HepG2 (cell line): Measurements from ENCODE around the gene ELF1. TPM values are rescaled to one million over a fixed set of nuclear protein-coding genes. Genes with fewer than 3 reads are reported as not detected.

Source experiments
- ATAC-seq: fragments of 200-7000 bp; cut with Tn5 transposase; 3 replicates; pipeline ENCODE4 v1.9.1; 2020; ENCODE audit warnings: mild to moderate bottlenecking, moderate library complexity
- BruUV-seq: library from RNA; stranded (reverse); fragments of 400-500 nt; replicated peaks from 2 replicates; lab custom pipeline; 2021; lab: Mats Ljungman, UMichigan
- CTCF ChIA-PET: fragments of 300-600 bp; formaldehyde crosslinking; extraction: SDS; loops from one replicate; lab custom pipeline; 2021; ENCODE audit warnings: low total read pairs, inconsistent platforms, low intra/inter-chr PET ratio; lab: Yijun Ruan, JAX
- POLR2A ChIA-PET: fragments of 350-600 bp; sonication (Branson Sonifier 250); formaldehyde crosslinking; loops from one replicate; lab custom pipeline; 2020; ENCODE audit warnings: antibody characterized with exemption, inconsistent platforms; lab: Yijun Ruan, JAX
- DNase-seq: peaks from one replicate; pipeline ENCODE4 v3.0.0-alpha.2; 2015; ENCODE audit warnings: low spot score
- FAIRE-seq: peaks from 3 replicates; lab custom pipeline; 2011; peaks lifted over from hg19 to GRCh38; lab: Jason Lieb, UNC
- H2AFZ ChIP-seq: one replicate; pipeline ENCODE4 v1.6.1; 2011; ENCODE audit warnings: low read length, inconsistent platforms
- H3K27ac ChIP-seq: fragments of 300-600 bp; 3 replicates; pipeline ENCODE4 v1.8.0; 2011; ENCODE audit warnings: mixed run types, mild to moderate bottlenecking, mixed read lengths, low read length, inconsistent platforms; ENCODE audit not compliant: insufficient read depth; ENCODE audit errors: extremely low read length
- H3K27me3 ChIP-seq, 2 experiments: fragments of 200-600 bp in 1 of 2; 2 replicates in 1 of 2; 3 replicates in 1 of 2; pipeline versions ENCODE4 v1.6.0 to v1.8.0; 2011; ENCODE audit warnings: low read length in 2 of 2, mild to moderate bottlenecking in 2 of 2, moderate library complexity in 2 of 2, inconsistent platforms in 1 of 2; ENCODE audit not compliant: insufficient read depth in 2 of 2, control insufficient read depth in 1 of 2
- H3K36me3 ChIP-seq, 2 experiments: fragments of 200-600 bp in 1 of 2; replicated peaks in 1 of 2; 2 replicates in 1 of 2; 3 replicates in 1 of 2; pipeline versions ENCODE4 v1.5.1 to v1.8.0; 2011; ENCODE audit warnings: low read length in 2 of 2, inconsistent platforms in 1 of 2; ENCODE audit not compliant: insufficient read depth in 2 of 2, control insufficient read depth in 1 of 2
- H3K4me1 ChIP-seq: 2 replicates; pipeline ENCODE4 v1.5.1; 2012; ENCODE audit warnings: low read length, inconsistent platforms; ENCODE audit not compliant: insufficient read depth
- H3K4me2 ChIP-seq: 2 replicates; pipeline ENCODE4 v1.6.0; 2011; ENCODE audit warnings: low read depth, low read length, inconsistent platforms
- H3K4me3 ChIP-seq, 3 experiments: fragments of 200-600 bp in 1 of 3; sonication (generic), shearing (Covaris generic) in 1 of 3; replicated peaks in 1 of 3; 2 replicates each; pipeline ENCODE4 v1.5.1; 2011 to 2016; ENCODE audit warnings: low read length in 3 of 3, inconsistent platforms in 2 of 3, low read depth in 2 of 3, mild to moderate bottlenecking in 2 of 3, control low read depth in 1 of 3, mixed read lengths in 1 of 3; ENCODE audit not compliant: insufficient read depth in 1 of 3
- H3K79me2 ChIP-seq: one replicate; pipeline ENCODE4 v1.6.1; 2011; ENCODE audit warnings: low read length, inconsistent platforms; ENCODE audit not compliant: insufficient read depth
- H3K9ac ChIP-seq: 2 replicates; pipeline ENCODE4 v1.6.0; 2011; ENCODE audit warnings: mild to moderate bottlenecking, low read depth, low read length, inconsistent platforms; ENCODE audit not compliant: insufficient read depth
- H3K9me3 ChIP-seq: 2 replicates; pipeline ENCODE4 v1.5.1; 2012; ENCODE audit warnings: mild to moderate bottlenecking, low read length
- H4K20me1 ChIP-seq: 2 replicates; pipeline ENCODE4 v1.6.0; 2011; ENCODE audit warnings: inconsistent platforms, mild to moderate bottlenecking, low read length, moderate library complexity; ENCODE audit not compliant: insufficient read depth
- HIVEP1 ChIP-seq: sonication (generic); formaldehyde crosslinking; IDR thresholded peaks from 2 replicates; pipeline ENCODE4 v1.4.0; 2020; ENCODE audit warnings: mild to moderate bottlenecking, missing genetic modification reagents
- KAT7 ChIP-seq: IDR thresholded peaks from 2 replicates; pipeline ENCODE4 v1.6.1; 2018; ENCODE audit warnings: borderline replicate concordance, missing compliant biosample characterization
- LBX2 ChIP-seq: sonication (generic); formaldehyde crosslinking; IDR thresholded peaks from 2 replicates; pipeline ENCODE4 v1.5.0; 2020; ENCODE audit warnings: missing genetic modification reagents, mild to moderate bottlenecking, borderline replicate concordance
- NR2F2 ChIP-seq: IDR thresholded peaks from 2 replicates; pipeline ENCODE4 v1.6.1; 2012; ENCODE audit warnings: low read depth, inconsistent platforms, borderline replicate concordance
- POGK ChIP-seq: sonication (generic); formaldehyde crosslinking; conservative IDR thresholded peaks from 2 replicates; pipeline ENCODE4 v1.8.0; 2022; ENCODE audit warnings: mild to moderate bottlenecking, moderate library complexity, missing genetic modification reagents
- SMAD9 ChIP-seq: sonication (generic); formaldehyde crosslinking; IDR thresholded peaks from 2 replicates; pipeline ENCODE4 v1.5.1; 2020; ENCODE audit warnings: mild to moderate bottlenecking, missing genetic modification reagents
- ZBTB37 ChIP-seq: sonication (generic); formaldehyde crosslinking; IDR thresholded peaks from 2 replicates; pipeline ENCODE4 v1.4.0; 2020; ENCODE audit warnings: mild to moderate bottlenecking, missing genetic modification reagents
- ZNF20 ChIP-seq: sonication (generic); formaldehyde crosslinking; IDR thresholded peaks from 2 replicates; pipeline ENCODE4 v1.4.0; 2020; ENCODE audit warnings: mild to moderate bottlenecking, moderate library complexity, missing genetic modification reagents
- ZNF337 ChIP-seq: sonication (generic); formaldehyde crosslinking; IDR thresholded peaks from 2 replicates; pipeline ENCODE4 v1.5.1; 2020; ENCODE audit warnings: missing genetic modification reagents, low read depth, mild to moderate bottlenecking, borderline replicate concordance
- ZNF362 ChIP-seq: sonication (generic); formaldehyde crosslinking; IDR thresholded peaks from 2 replicates; pipeline ENCODE4 v1.4.0; 2020; ENCODE audit warnings: missing genetic modification reagents, mild to moderate bottlenecking, borderline replicate concordance
- ZXDC ChIP-seq: sonication (generic); formaldehyde crosslinking; IDR thresholded peaks from 2 replicates; pipeline ENCODE4 v1.5.0; 2020; ENCODE audit warnings: mild to moderate bottlenecking, missing genetic modification reagents
- WGBS: methylation state at CpG from one replicate; pipeline ENCODE4 v1.1.6; 2017; ENCODE audit warnings: low lambda C conversion rate; 5-methylcytosine and 5-hydroxymethylcytosine counted together
- in situ Hi-C: cut with HindIII; loops from 2 replicates; pipeline ENCODE4 v1.10.0; 2017; ENCODE audit warnings: low pct_unique_long_range_greater_than_20kb; ENCODE audit not compliant: extremely low pct_ligation_motif_present
- intact Hi-C: fragments of 100-400 bp; cut with micrococcal nuclease; formaldehyde crosslinking; loops from one replicate; pipeline ENCODE4 v1.10.0; 2022; ENCODE audit not compliant: unreplicated experiment
- polyA plus RNA-seq, 8 experiments: library from polyadenylated mRNA; depleted of rRNA in 3 of 8; stranded (reverse) in 7 of 8; unstranded in 1 of 8; fragments of >200 nt; fragmentation: Illumina TruSeq in 4 of 8; extraction: Trizol in 4 of 8; gene quantifications; 2 replicates each; pipeline versions ENCODE4 v1.2.1 to v1.2.3, GENCODE V29; 2011 to 2016; ENCODE audit warnings: low read depth in 4 of 8, missing spikeins in 1 of 8, mixed read lengths in 1 of 8; ENCODE audit not compliant: insufficient read depth in 1 of 8
- total RNA-seq, 5 experiments: library from RNA; depleted of rRNA; stranded (reverse); fragments of >200 nt; fragmentation: Illumina TruSeq; extraction: Trizol; gene quantifications; 2 replicates each; pipeline ENCODE4 v1.2.3, GENCODE V29; 2016; ENCODE audit warnings: low read depth in 1 of 5

The ELF1 gene
- total and polyA plus RNA-seq, 2 of the 13 experiments (the other 11 are each of a cell fraction or from before 2014, with no cell fraction given), result 24.6 to 71.5 TPM

GRCh38 chr13:41048640-41049039, 29.5 kb upstream of the ELF1 start:
- no peak overlapping the region for H3K9ac ChIP-seq
- H3K79me2 ChIP-seq, result peaks cover 57% of the 10 kb centered on the region
- H3K9me3 ChIP-seq, result peaks cover 9% of the 10 kb centered on the region
- H2AFZ ChIP-seq, result no peak overlapping the region
- H3K4me3 ChIP-seq, result no peak overlapping the region
- peaks cover 45% of the 10 kb centered on the region for H3K4me1 ChIP-seq
- no peak overlapping the region for H3K4me2 ChIP-seq
- in situ Hi-C loops (no loop called here), intact Hi-C loops (no loop called here)
- H3K27me3 ChIP-seq, result no peaks in the 10 kb centered on the region
- DNase-seq, result no peak
- CTCF ChIA-PET, result no interaction called here
- peaks cover 2% of the 10 kb centered on the region; the same call in 1 of the 2 replicates for H4K20me1 ChIP-seq
- H3K36me3 ChIP-seq, result peaks cover 7 to 14% of the 10 kb centered on the region in 2 experiments; a peak in 3 of 5 replicates
- ATAC-seq, result no peak
- 100% methylated on average over 5 of the region's 5 CpGs for WGBS
- POLR2A ChIA-PET, result interaction anchor here (1.5 kb wide), 1 partner anchor 12 kb away, joined by 3 read pairs; no protein-coding TSS in a partner anchor
- FAIRE-seq, result no peak
- H3K27ac ChIP-seq, result no peak overlapping the region
- no TSS peak for BruUV-seq
- TF ChIP-seq ZBTB37 (CRISPR knock-in tag) (no peak), ZNF337 (CRISPR knock-in tag) (no peak), ZNF362 (no peak), ZNF20 (CRISPR knock-in tag) (no peak), POGK (CRISPR knock-in tag) (no peak), NR2F2 (no peak), KAT7 (CRISPR knock-in tag) (no peak), LBX2 (CRISPR knock-in tag) (no peak), SMAD9 (CRISPR knock-in tag) (no peak), ZXDC (CRISPR knock-in tag) (no peak), HIVEP1 (CRISPR knock-in tag) (no peak)
